HEK293 (cell line): Measurements from ENCODE around the gene RPL22.

ENCODE experiments used
- CTCF ChIA-PET: fragments of 350-600 bp; formaldehyde crosslinking; extraction: SDS; loops from one replicate; lab custom pipeline; 2021; ENCODE audit warnings: antibody characterized with exemption; lab: Yijun Ruan, JAX
- POLR2A ChIA-PET: fragments of 300-600 bp; formaldehyde crosslinking; extraction: SDS; loops from one replicate; lab custom pipeline; 2020; ENCODE audit warnings: antibody characterized with exemption, inconsistent platforms; lab: Yijun Ruan, JAX
- H3K27ac ChIP-seq: fragments of 200-500 bp; sonication (Bioruptor generic); 2 replicates; pipeline ENCODE4 v1.5.1; 2014; ENCODE audit warnings: low read depth, low read length, control low read depth, inconsistent platforms; ENCODE audit errors: extremely low read depth
- H3K36me3 ChIP-seq, 2 experiments: fragments of 200-500 bp in 1 of 2; sonication (Bioruptor generic) in 1 of 2; 1 replicate in 1 of 2; 2 replicates in 1 of 2; pipeline ENCODE4 v1.5.1; 2014 to 2017; ENCODE audit warnings: inconsistent platforms in 2 of 2, low read length in 2 of 2; ENCODE audit not compliant: control insufficient read depth in 2 of 2, insufficient read depth in 1 of 2
- H3K4me1 ChIP-seq: fragments of 200-500 bp; sonication (Bioruptor generic); 2 replicates; pipeline ENCODE4 v1.5.1; 2014; ENCODE audit warnings: mild to moderate bottlenecking, low read length, inconsistent platforms; ENCODE audit not compliant: control insufficient read depth, insufficient read depth
- H3K4me3 ChIP-seq: 2 replicates; pipeline ENCODE4 v1.5.1; 2011; ENCODE audit warnings: low read depth, mild to moderate bottlenecking, control low read depth, low read length, moderate library complexity
- H3K9me3 ChIP-seq: fragments of 200-500 bp; sonication (Bioruptor generic); 2 replicates; pipeline ENCODE4 v1.5.1; 2014; ENCODE audit warnings: low read depth, low read length, inconsistent platforms; ENCODE audit not compliant: control insufficient read depth, insufficient read depth
- ATF2 ChIP-seq: fragments of 450-650 bp; formaldehyde crosslinking; IDR thresholded peaks from 2 replicates; pipeline ENCODE4 v1.5.1; 2016; ENCODE audit warnings: missing biosample characterization, missing genetic modification characterization, low read depth
- IKZF3 ChIP-seq: fragments of 450-650 bp; IDR thresholded peaks from 2 replicates; pipeline ENCODE4 v1.5.0; 2018; ENCODE audit warnings: missing biosample characterization, mild to moderate bottlenecking, missing genetic modification characterization, moderate library complexity
- OVOL3 ChIP-seq: fragments of 450-650 bp; formaldehyde crosslinking; IDR thresholded peaks from 2 replicates; pipeline ENCODE4 v1.5.1; 2016; ENCODE audit warnings: missing biosample characterization, missing genetic modification characterization
- SP2 ChIP-seq: fragments of 450-650 bp; formaldehyde crosslinking; IDR thresholded peaks from 2 replicates; pipeline ENCODE4 v1.5.1; 2016; ENCODE audit warnings: missing biosample characterization, missing genetic modification characterization
- ZBTB10 ChIP-seq: fragments of 450-650 bp; formaldehyde crosslinking; IDR thresholded peaks from 2 replicates; pipeline ENCODE4 v1.5.1; 2016; ENCODE audit warnings: missing biosample characterization, missing genetic modification characterization
- ZNF16 ChIP-seq: fragments of 450-650 bp; formaldehyde crosslinking; IDR thresholded peaks from 2 replicates; pipeline ENCODE4 v1.5.1; 2016; ENCODE audit warnings: low read depth, missing biosample characterization, missing genetic modification characterization
- ZNF202 ChIP-seq: fragments of 450-650 bp; formaldehyde crosslinking; IDR thresholded peaks from 2 replicates; pipeline ENCODE4 v1.5.1; 2016; ENCODE audit warnings: missing biosample characterization, missing genetic modification characterization, borderline replicate concordance
- ZNF280D ChIP-seq: fragments of 450-650 bp; formaldehyde crosslinking; IDR thresholded peaks from 2 replicates; pipeline ENCODE4 v1.5.1; 2016; ENCODE audit warnings: missing biosample characterization, missing genetic modification characterization
- ZNF324 ChIP-seq: fragments of 450-650 bp; formaldehyde crosslinking; IDR thresholded peaks from 2 replicates; pipeline ENCODE4 v1.5.1; 2016; ENCODE audit warnings: missing biosample characterization, missing genetic modification characterization
- ZNF514 ChIP-seq: fragments of 450-650 bp; formaldehyde crosslinking; IDR thresholded peaks from 2 replicates; pipeline ENCODE4 v1.5.1; 2016; ENCODE audit warnings: missing biosample characterization, missing genetic modification characterization
- ZNF544 ChIP-seq: fragments of 450-650 bp; formaldehyde crosslinking; IDR thresholded peaks from 2 replicates; pipeline ENCODE4 v1.5.0; 2017; ENCODE audit warnings: missing biosample characterization, missing genetic modification characterization
- ZNF549 ChIP-seq: fragments of 450-650 bp; IDR thresholded peaks from 2 replicates; pipeline ENCODE4 v1.5.1; 2018; ENCODE audit warnings: missing biosample characterization, missing genetic modification characterization, mild to moderate bottlenecking, inconsistent platforms, moderate library complexity
- ZNF600 ChIP-seq: fragments of 450-650 bp; formaldehyde crosslinking; IDR thresholded peaks from 2 replicates; pipeline ENCODE4 v1.5.1; 2016; ENCODE audit warnings: missing biosample characterization, missing genetic modification characterization
- ZNF624 ChIP-seq: fragments of 450-650 bp; formaldehyde crosslinking; IDR thresholded peaks from 2 replicates; pipeline ENCODE4 v1.5.1; 2017; ENCODE audit warnings: missing biosample characterization, missing genetic modification characterization
- ZNF664 ChIP-seq: fragments of 450-650 bp; formaldehyde crosslinking; IDR thresholded peaks from 2 replicates; pipeline ENCODE4 v1.5.1; 2016; ENCODE audit warnings: missing biosample characterization, missing genetic modification characterization
- TF ChIP-seq, protein P1 (sequence below): sonication (generic); formaldehyde crosslinking; IDR thresholded peaks from 2 replicates; pipeline ENCODE4 v1.8.1; 2022; ENCODE audit warnings: mild to moderate bottlenecking, moderate library complexity, missing genetic modification reagents
- TF ChIP-seq, protein P2 (sequence below): fragments of 450-650 bp; formaldehyde crosslinking; IDR thresholded peaks from 2 replicates; pipeline ENCODE4 v1.5.1; 2016; ENCODE audit warnings: missing biosample characterization, missing genetic modification characterization

Gene RPL22

GRCh38 chr1:6225651-6226050 lies 26.3 kb upstream of the RPL22 start:
- POLR2A ChIA-PET, result no interaction called here
- Histone ChIP-seq H3K27ac (no peak overlapping the region), H3K36me3 (peaks cover 45 to 98% of the 10 kb centered on the region in 2 experiments; a peak in 2 of 3 replicates), H3K9me3 (no peaks in the 10 kb centered on the region)
- TF ChIP-seq, protein P1, sequence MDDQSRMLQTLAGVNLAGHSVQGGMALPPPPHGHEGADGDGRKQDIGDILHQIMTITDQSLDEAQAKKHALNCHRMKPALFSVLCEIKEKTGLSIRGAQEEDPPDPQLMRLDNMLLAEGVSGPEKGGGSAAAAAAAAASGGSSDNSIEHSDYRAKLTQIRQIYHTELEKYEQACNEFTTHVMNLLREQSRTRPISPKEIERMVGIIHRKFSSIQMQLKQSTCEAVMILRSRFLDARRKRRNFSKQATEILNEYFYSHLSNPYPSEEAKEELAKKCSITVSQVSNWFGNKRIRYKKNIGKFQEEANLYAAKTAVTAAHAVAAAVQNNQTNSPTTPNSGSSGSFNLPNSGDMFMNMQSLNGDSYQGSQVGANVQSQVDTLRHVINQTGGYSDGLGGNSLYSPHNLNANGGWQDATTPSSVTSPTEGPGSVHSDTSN (CRISPR knock-in tag), result no peak
- TF ChIP-seq IKZF3 (tag by site-specific recombination), result no peak
- no peak for TF ChIP-seq ZNF324
- no peak for TF ChIP-seq ZNF202
- no peak for TF ChIP-seq ZNF600 (tag by site-specific recombination)
- TF ChIP-seq ZNF544 (tag by site-specific recombination), result no peak
- no peak for TF ChIP-seq ZNF16
- no peak for TF ChIP-seq ZNF514 (tag by site-specific recombination)
- TF ChIP-seq OVOL3 (tag by site-specific recombination), result no peak
- TF ChIP-seq ZNF549 (tag by site-specific recombination), result no peak
- TF ChIP-seq ZNF664 (tag by site-specific recombination), result no peak
- no peak for TF ChIP-seq ZNF280D (tag by site-specific recombination)
- TF ChIP-seq, protein P2, sequence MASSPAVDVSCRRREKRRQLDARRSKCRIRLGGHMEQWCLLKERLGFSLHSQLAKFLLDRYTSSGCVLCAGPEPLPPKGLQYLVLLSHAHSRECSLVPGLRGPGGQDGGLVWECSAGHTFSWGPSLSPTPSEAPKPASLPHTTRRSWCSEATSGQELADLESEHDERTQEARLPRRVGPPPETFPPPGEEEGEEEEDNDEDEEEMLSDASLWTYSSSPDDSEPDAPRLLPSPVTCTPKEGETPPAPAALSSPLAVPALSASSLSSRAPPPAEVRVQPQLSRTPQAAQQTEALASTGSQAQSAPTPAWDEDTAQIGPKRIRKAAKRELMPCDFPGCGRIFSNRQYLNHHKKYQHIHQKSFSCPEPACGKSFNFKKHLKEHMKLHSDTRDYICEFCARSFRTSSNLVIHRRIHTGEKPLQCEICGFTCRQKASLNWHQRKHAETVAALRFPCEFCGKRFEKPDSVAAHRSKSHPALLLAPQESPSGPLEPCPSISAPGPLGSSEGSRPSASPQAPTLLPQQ (tag by site-specific recombination), result no peak
- TF ChIP-seq SP2 (tag by site-specific recombination), result no peak
- no peak for TF ChIP-seq ZBTB10 (tag by site-specific recombination)
- TF ChIP-seq ZNF624 (tag by site-specific recombination), result no peak
- TF ChIP-seq, all 188 proteins: peak for 0
- CTCF ChIA-PET, result interaction anchor here (0.6 to 2.3 kb wide), 4 partner anchors 12 to 329 kb away, joined by 3 to 13 read pairs (median 4); partner anchors contain the start of gene RNF207
- Histone ChIP-seq H3K4me1 (no peaks in the 10 kb centered on the region), H3K4me3 (no peak overlapping the region)

DNA sequence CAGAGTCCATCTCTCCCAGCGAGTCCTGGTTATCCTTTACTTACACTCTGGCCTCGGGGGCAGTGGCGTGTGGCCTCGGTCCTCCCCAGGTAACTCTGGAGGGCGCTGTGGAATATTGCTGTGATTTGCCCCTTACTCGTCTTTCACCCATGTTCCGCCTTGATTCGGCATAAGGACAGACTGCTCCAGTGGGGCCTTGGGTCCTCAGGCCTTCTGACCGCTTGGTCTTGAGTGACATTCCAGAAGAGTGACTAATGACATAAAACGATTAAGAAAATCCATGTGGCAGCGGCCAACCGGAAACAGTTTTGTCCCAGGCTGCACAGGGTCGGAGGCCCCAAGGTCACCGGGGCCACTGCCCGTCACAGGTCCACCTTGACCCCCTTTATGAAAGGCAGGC lies 25.3 kb upstream of the RPL22 start:
- H3K4me3 ChIP-seq, result no peak overlapping the region
- CTCF ChIA-PET, result interaction anchor here (0.6 to 2.3 kb wide), 3 partner anchors 10 to 39 kb away, joined by 3 to 13 read pairs (median 4); partner anchors contain the start of gene RNF207
- H3K36me3 ChIP-seq, result peaks cover 36 to 95% of the 10 kb centered on the region in 2 experiments; a peak in 2 of 3 replicates
- H3K27ac ChIP-seq, result no peak overlapping the region
- TF ChIP-seq ZNF600 (tag by site-specific recombination), result 0 out of 2 replicates have a peak, but pooled peaks have one; percentile 27
- no peak for TF ChIP-seq ATF2
- TF ChIP-seq, all 188 proteins: peak for 1
- POLR2A ChIA-PET, result interaction anchor here (1.1 to 1.3 kb wide), 2 partner anchors 18 to 20 kb away, joined by 3 to 4 read pairs; no protein-coding TSS in a partner anchor
- Histone ChIP-seq H3K9me3 (no peaks in the 10 kb centered on the region), H3K4me1 (no peaks in the 10 kb centered on the region)
